NCI-H2196 (cell line): ENCODE measurements around the gene CEP76.

Source experiments
- DNase-seq: peaks from one replicate; lab custom pipeline; 2025; ENCODE audit not compliant: unreplicated experiment; lab: John Stamatoyannopoulos, UW

The CEP76 gene

DNA sequence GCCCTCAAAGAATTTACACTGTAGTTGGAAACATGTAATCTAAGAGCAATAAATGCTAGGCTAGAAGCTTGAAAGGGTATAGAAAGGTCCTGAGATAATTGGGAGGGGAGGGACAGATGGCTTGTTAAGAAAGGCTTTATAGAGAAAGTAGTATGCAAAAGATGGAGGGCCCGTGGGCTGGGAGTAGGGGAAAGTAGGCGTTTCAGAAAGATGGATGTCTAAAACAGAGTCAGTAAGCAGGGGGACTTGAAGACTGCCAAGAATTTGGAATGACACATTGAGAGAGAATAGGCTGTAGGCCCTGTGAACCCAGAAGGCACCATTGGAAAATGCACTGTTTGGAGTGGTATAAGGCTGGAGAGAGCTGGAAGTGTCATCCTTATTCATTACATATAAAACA, 1.1 kb upstream of the CEP76 start:
- DNase-seq = no peak

DNA sequence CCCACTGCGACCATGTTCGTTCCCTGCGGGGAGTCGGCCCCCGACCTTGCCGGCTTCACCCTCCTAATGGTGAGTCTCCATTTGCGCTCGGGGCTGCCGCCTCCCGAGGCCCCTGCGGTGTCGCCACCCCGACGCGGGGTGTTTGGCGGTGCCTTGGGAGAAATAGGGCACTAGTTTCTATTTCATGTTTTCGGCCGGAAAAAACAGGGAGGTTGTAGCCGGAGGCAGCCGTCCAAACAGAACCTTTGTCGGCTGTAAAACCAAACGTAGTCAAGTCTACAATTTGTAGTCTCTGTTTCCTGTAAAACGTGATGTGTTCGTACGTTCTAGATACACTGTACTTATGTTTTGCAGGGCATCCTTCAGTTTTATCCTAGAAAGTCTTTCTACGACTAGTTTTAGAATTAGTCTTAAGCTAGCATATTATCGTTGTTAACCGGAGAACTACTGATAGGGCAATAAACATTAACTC, 609 bp upstream of the CEP76 start:
- DNase-seq = no peak

DNA sequence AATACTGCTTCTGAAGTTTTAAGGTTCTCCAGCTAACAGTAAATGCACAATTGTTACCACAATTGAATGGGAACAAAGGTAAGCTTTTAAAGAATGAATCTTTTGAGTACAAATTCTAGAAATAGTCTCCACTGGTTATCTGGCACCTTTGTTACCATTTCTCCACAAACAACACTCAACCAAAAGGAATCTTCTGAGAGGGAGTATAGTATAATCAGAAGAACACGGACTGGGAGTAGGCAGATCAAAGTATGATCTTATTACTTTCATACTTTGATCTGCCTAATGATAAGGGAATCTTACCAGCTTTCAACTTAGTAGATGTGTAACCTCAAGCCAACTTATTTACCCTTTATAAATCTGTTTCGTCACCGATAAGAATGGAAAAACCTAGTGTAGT, 1.4 kb downstream of the CEP76 start:
- no peak for DNase-seq

DNA sequence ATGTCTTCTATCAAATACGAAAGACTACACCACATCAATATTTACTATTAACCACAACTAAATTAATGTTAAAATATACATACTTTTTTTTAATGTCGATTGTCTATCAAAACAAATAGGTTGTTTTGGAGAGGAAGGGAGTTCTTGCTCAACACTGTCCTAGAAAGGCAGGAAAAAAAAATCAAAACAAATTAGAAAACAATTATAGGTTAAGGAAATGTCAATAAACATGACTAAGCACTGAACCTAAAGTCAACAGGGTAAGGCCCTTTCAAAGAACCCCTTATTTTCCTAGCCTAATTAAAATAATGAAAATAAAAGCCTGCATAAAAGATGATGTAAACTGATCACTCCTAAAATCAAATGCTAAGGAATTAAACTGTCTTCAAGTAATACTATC, 2.8 kb downstream of the CEP76 start:
- no peak for DNase-seq

DNA sequence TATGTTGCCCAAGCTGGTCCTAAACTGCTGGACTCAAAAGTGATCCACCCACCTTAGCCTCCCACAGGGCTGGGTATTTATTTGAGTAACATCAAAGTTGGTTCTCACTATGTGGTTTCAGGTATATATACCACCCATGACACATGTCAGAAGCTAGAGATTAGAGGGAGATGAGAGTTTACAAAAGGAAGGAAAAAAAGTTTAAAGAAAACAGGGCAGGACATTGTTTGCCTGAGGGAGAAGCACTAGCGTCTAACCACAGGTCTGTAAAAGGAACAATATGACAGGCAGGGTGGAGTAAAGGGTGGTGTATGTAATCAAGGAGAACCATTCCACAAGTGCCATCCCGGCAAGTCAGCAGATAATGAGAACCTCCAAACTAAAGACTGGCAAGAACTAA, 8.5 kb downstream of the CEP76 start:
- no peak for DNase-seq

DNA sequence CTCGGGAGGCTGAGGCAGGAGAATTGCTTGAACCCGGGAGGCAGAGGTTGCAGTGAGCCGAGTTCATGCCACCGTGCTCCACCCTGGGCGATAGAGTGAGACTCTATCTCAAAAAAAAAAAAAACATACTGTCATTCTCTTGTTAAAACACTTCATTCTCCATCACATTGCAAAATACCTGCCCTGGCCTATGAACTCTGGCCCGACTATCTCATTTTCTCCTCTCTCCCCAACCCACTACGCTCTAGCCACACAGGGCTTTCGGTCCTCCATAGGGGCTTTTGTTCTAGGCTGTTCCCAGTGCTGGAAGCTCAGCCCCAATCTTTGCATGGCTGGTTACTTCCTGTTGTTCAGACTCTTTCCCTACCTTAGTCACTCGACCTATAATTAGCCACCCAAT, 10.3 kb downstream of the CEP76 start:
- no peak for DNase-seq

DNA sequence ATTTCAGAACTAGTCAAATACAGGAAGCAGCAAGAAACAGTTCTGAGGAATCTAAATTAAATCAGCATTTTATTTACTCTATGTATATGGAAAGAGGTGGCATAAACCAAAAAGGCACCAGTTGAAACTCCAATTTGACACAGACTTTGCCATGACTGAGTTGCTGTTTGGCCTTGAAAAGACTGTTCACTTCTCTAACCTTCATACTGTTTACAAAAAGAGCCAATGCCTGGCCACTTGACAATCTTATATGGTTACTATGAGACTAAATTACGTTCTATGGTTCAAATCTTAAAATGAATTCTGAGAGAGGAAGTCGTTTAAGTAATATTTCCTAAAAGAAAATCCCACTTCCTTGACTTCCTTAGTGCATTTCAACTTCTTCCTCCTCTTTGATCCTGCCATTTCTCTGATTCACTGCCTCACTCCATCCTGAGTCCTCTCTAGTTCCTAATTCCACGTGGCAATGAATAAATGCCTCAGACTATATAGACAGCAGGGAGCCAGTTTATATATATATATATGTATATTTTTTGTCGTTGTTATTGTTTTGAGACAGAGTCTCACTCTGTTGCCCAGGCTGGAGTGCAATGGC, 13.2 kb downstream of the CEP76 start:
- no peak for DNase-seq

DNA sequence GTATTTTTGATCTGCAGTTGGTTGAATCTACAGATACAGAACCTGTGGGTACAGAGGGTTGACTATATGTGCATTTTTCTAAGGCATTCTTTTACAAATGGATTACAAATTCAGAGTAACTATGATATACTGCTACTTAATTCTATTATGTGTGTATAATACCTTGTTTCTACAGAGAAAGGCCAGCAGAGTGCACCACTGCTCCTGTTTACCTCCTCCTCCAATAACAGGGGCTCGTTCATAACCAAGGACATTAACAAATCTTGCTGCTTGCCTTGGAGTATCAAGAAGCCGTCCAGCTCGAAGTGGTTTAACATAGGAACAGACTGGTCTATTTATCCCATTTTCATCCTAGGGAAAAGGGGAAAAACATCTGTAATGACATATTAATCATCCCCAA, 16.4 kb downstream of the CEP76 start:
- DNase-seq = no peak

DNA sequence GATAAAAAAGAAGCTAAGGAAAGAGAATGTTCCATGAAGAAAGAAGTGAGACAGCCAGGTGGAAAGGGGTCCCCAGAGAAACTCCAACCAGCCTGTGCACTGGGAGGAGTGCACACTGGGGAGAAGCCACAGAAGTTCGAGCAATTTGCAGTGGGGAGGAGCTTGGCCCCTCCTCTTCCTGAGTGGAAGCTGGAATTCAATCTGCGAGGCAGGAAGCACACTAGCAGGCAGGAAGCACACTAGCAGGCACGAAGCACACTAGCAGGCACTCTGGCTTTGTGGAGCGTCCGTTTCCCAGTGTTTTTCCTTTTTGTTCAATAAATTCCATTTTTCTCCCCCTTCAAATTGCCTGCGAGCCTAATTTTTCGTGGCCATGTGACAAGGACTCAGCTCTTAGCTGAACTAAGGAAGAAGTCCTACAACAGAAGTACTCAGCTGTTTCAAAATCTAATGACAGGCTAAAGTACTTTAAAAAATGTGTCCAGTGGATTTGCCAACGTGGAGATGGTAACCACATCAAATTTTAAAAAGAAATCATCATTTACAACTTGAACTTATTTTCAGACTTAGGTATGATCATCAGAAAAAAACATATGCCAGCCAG, 23.2 kb downstream of the CEP76 start:
- no peak for DNase-seq

DNA sequence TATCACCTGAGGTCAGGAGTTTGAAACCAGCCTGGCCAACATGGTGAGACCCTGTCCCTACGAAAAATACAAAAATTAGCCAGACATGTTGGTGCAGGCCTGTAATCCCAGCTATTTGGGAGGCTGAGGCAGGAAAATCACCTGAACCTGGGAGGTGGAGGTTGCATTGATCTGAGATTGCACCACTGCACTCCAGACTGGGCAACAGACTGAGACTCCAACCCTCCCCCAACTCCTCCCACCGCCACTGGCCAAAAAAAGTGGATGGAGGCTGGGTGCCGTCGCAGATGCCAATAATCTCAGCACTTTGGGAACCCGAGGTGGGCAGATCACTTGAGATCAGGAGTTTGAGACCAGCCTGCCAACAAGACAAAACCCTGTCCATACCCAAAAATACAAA, 34.5 kb downstream of the CEP76 start:
- no peak for DNase-seq

DNA sequence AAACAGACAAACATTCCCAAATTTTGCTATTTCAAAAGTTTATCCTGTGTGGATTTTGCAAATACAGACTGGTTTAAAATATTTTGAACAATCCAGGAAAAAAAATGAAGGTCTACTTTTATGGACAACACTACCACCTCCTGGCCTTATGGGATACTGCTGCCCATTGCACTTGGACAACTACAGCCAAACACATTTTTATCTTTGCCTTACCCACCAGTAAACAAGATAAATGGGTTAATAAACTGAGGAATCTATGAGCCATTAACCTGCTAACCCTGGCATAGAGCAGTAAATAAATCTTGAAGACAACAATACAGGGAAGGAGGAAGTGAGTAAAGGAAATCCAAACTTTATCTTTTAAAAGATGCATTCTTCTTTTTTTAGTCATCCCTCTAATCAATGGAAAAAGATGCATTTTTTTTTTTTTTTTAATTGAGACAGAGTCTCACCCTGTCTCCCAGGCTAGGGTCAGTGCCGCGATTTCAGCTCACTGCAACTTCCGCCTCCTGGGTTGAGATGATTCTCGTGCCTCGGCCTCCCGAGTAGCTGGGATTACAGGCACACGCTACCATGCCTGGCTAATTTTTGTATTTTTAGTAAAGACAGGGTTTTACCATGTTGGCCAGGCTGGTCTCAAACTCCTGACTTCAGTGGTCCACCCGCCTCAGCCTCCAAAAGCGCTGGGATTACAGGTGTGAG, 42.5 kb downstream of the CEP76 start:
- DNase-seq = peak; percentile 64

DNA sequence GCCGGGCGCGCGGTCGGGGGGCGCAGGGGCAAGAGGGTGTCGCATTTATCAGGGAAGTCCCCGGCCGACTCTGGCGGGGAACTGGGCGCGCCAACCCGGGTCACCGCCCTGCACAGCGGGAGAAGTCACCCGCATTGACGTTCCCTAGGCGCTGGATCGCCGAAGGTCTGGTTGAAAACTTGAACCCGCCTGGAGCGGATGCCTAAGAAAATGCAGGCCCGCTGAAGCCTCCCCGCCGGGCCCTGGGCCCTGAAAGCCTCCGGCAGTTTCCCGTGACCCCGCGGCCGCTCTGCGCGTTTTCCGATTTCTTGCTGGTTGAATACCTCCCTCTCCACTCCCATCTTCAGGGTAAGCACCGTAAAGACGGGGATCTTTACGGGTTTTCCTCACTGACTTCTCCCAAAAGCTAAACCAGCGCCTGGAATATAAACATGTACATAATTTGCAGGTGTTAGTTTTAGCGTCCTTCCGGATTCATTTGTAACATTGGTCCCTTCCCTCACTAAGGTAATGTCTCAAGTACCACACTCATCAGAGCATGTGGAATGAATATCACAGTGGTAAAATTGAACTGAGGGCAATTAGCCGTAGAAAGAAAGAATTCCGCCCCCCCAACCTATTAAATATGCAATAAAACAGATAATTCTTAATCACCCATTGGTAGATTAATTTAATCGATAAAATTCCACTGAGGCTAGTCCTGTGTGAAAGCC, 43.9 kb downstream of the CEP76 start:
- DNase-seq = peak; percentile 74

DNA sequence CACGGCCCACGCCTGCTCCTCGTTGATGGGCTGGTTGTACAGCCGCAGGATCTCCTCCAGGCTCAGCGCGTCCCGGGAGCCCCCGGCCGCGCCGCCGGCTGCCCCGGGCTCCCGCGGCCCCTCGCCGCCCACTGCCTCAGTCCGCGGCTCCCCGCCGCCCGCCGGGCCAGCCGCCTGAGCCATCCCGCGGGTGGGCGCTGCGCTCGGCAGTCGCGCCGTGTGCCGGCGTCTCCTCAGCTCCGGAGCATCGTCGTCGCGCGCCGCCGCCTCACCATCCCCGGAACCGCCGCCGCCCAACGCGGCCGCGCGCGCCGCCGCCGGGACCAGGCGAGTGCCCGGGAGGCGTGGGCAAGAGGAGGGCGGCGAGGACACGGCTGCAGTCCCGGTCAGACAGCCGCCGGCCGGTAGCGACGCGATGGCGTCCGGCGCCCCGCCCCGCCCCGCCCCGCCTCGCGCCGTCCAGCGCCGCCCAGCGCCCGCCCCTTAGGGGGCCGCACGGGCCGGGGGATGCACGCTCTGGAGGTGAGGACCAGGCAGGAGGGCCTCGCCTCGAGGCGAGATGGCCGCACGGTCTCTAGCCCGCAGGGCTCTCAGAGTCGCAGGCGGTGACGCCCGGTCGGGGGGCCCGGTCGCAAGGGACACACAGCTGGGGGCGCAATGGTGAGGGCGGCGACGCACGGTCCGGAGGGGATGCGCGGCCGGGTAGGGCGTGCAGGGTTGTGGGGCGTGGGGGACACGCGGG, 44.7 kb downstream of the CEP76 start, which contains the start of gene SPIRE1:
SPIRE1 (minus strand) TSS at position 424 of the 742 bp plus-strand sequence; CDS start at position 183, 241 bp downstream.
- peak; percentile 84 for DNase-seq

DNA sequence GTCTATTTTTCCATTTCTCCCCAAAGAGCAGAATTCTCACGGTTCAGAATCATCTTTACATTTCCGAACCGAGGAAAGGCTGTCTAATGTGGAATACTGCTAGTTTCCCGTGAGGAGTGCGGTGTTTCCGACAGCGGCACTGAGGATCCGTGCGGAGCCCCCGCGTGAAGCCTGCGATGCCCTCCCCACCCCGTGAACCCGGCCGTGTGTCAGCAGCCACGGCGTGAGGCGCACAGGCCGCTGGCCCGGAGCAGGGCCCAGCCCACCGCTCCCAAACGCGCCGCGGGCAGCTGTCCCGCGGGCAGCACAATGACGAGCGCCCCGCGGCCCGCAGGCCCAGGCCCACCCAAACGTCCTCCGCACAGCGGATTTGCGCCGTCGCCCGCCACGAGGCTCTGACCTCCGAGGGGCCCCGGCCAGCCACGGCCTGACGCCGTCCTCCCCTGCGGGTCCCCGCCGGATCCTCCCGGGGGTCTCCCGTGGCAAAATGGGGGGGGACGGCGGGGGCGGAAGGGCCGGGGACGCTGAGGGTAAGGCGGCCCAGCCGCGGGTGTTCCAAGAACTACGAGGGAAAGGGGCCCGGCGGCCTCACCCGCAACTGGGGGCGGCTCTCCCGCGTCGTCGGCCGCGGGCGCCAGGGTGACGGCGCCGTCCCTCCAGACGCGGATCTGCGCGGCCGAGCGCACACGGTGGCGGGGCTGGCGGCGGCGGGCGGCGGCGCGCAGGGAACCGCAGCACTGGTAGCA, 45.4 kb downstream of the CEP76 start:
- DNase-seq = peak; percentile 66

DNA sequence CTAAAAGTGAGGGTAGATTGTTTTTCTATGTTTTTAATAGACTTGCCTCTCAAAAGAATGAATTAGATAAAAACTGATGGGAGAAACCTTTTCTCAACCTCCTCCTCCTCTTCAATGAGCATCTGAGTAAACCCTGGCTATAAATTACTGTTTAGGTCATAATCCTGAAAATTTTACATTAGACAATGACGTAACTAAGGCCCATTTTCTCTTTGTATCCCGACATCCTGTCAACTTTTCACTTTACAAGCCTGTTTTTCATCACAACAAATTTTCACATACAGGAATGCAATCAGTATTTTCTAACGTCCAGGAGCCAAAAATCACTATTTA, 46.0 kb downstream of the CEP76 start:
- no peak for DNase-seq

DNA sequence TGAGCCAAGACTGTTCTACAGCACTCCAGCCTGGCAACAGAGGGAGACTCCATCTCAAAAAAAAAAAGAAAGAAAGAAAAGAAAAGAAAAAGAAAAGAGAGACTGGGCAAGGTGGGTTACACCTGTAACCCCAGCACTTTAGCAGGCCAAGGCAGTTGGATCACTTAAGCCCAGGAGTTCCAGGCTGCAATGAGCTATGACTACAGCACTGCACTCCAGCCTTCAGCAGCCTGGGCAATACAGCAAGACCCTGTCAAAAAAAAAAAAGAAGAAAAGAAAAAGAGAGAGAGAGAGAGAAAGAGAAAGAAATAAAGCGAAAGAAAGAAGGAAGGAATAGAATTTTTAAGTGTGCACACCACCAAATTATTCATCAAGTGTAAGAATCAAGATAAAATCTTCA, 47.6 kb downstream of the CEP76 start:
- DNase-seq = no peak

DNA sequence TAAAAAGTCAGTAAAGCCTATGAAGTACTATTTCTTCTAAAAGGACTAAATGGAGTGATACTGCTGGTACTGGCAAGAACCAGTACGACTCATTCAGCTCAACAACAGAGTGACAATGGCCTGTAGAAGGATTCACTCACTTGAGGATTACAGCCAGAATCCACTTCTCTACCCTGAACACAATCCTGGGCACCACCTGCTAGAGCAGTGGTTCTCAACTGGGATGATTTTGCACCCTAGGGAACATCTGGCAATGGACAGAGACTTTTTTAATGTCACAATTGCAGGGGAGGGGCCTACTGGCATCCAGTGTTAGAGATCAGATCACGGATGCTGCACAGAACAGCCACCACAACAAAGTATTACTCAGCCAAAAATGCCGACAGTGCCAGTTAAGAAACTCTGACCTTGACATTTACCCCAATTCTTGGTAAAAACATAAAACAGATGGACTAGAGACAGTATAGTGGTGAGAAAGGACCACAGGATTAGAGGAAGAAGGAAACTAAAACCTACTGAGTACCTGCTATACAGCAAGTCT, 49.6 kb downstream of the CEP76 start:
- no peak for DNase-seq

DNA sequence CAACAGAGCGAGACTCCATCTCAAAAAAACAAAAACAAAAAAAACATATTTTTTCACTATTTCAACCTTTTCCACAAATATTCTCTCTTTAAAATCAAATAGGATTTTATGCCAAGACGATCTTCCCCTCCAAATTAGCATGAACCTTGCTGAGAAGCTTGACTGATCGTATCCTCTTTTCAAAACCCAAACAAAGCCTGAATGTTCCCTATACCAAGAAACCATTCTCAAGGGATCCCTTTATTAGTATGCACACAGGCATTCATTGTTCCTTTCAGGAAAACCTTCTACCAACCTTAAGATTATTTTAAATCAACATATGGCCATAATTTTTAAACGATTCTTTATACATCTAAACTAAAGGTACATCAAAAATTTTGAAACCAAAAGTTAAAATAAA, 50.9 kb downstream of the CEP76 start:
- no peak for DNase-seq

DNA sequence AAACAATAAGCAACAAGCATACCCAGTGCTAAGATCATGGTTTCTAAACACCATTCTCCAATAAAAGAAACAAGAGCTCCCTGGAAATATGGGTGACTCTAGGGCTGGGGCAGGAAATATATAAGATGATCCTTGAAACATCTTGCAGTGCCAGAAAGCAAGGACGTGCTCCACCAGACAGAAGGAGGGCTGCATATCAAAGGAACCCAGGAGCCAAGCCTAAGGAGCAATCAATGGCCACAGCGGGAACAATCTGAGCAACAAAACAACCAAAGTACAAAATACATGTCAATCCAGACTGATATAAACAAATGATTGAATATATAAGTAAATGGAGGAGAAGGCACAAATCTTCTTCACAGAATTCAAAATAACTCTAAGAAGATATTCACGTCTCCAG, 54.8 kb downstream of the CEP76 start:
- DNase-seq = no peak

DNA sequence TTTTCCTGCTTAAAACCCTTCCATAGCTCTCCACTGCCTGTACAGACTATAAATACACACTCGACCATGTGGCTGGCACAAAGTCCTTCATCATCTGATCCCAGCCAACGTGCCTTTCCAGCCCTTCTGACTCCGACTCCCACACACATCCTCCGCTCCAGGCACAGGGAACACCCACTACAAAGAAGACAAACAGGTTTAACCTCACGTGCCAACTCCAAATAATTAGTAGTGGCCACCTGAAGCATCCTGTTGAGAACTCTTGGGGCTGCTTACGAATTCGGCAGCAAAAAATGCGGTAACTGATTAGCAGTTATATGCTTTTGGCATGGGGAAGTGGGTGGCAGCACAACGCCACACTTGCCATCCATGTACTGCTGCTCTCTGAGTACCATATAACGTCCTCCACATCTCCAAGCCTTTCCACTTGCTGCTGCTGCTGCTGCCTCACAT, 56.7 kb downstream of the CEP76 start:
- DNase-seq = peak; percentile 81
